SU-DHL-6 (cell line): ENCODE measurements around the gene ATP11A.

Experiments used
- H2AFZ ChIP-seq: fragments of 200-600 bp; sonication (generic); 2 replicates; pipeline ENCODE4 v1.6.1; 2014; ENCODE audit warnings: low read depth, mild to moderate bottlenecking, moderate library complexity, mixed read lengths, antibody characterized with exemption, low read length; ENCODE audit not compliant: severe bottlenecking
- H3F3A ChIP-seq: fragments of 200-600 bp; shearing (Covaris generic); 2 replicates; pipeline ENCODE4 v1.6.0; 2016; ENCODE audit warnings: antibody characterized with exemption, mild to moderate bottlenecking; ENCODE audit not compliant: insufficient read depth
- H3K27ac ChIP-seq: fragments of 200-600 bp; sonication (generic); 2 replicates; pipeline ENCODE4 v1.5.1; 2016; ENCODE audit warnings: low read depth, mild to moderate bottlenecking, low read length, moderate library complexity, mixed read lengths
- H3K27me3 ChIP-seq: fragments of 200-600 bp; sonication (generic), shearing (Covaris generic); 2 replicates; pipeline ENCODE4 v1.6.0; 2014; ENCODE audit warnings: mild to moderate bottlenecking, low read length
- H3K36me3 ChIP-seq: fragments of 200-600 bp; sonication (generic); 2 replicates; pipeline ENCODE4 v1.6.1; 2014; ENCODE audit warnings: mild to moderate bottlenecking, low read length, mixed read lengths
- H3K4me2 ChIP-seq: fragments of 300-600, 200-600 bp; shearing (Covaris generic), sonication (generic); 2 replicates; pipeline ENCODE4 v1.6.0; 2014; ENCODE audit warnings: low read length, low read depth, mild to moderate bottlenecking; ENCODE audit not compliant: poor library complexity, severe bottlenecking
- H3K4me3 ChIP-seq: fragments of 200-600 bp; sonication (generic); 2 replicates; pipeline ENCODE4 v1.5.1; 2014; ENCODE audit warnings: antibody characterized with exemption, low read length, mild to moderate bottlenecking, mixed read lengths; ENCODE audit not compliant: insufficient read depth, poor library complexity, severe bottlenecking
- H3K79me2 ChIP-seq: fragments of 200-600 bp; sonication (generic); 2 replicates; pipeline ENCODE4 v1.6.1; 2014; ENCODE audit warnings: mild to moderate bottlenecking, low read length, moderate library complexity; ENCODE audit not compliant: insufficient read depth
- H3K9ac ChIP-seq: fragments of 200-600 bp; sonication (generic); 2 replicates; pipeline ENCODE4 v1.7.0; 2014; ENCODE audit warnings: mild to moderate bottlenecking, low read length
- H3K9me2 ChIP-seq: fragments of 200-600 bp; sonication (generic); replicated peaks from 2 replicates; pipeline ENCODE4 v1.6.1; 2014; ENCODE audit warnings: low read length; ENCODE audit not compliant: insufficient read depth
- H3K9me3 ChIP-seq: fragments of 200-600 bp; sonication (generic); 2 replicates; pipeline ENCODE4 v1.6.1; 2014; ENCODE audit warnings: low read length, mixed read lengths; ENCODE audit not compliant: insufficient read depth
- H4K20me1 ChIP-seq: fragments of 200-600 bp; sonication (generic); 2 replicates; pipeline ENCODE4 v1.6.1; 2014; ENCODE audit warnings: low read depth, mild to moderate bottlenecking, antibody characterized with exemption, low read length, moderate library complexity, mixed read lengths
- CTCF ChIP-seq: fragments of 200-600 bp; sonication (generic); IDR thresholded peaks from one replicate; pipeline ENCODE4 v1.5.1; 2017; ENCODE audit warnings: antibody characterized with exemption, mild to moderate bottlenecking, low read length, moderate library complexity; ENCODE audit not compliant: insufficient read depth, poor library complexity, severe bottlenecking
- EZH2phosphoT487 ChIP-seq: fragments of 200-600 bp; sonication (generic), shearing (Covaris generic); conservative IDR thresholded peaks from 2 replicates; pipeline ENCODE4 v1.6.1; 2018; ENCODE audit warnings: mild to moderate bottlenecking, antibody characterized with exemption, low read length, moderate library complexity, mixed read lengths

ATP11A gene

GRCh38 chr13:112887151-112887550, 197.3 kb downstream of the ATP11A start:
- H3K36me3 ChIP-seq = no peaks in the 10 kb centered on the region
- no peak overlapping the region for H3K4me3 ChIP-seq
- H3K9ac ChIP-seq = no peak overlapping the region
- H4K20me1 ChIP-seq = no peaks in the 10 kb centered on the region
- no peak overlapping the region for H3K27ac ChIP-seq
- H2AFZ ChIP-seq = no peak overlapping the region
- H3F3A ChIP-seq = peaks cover 7% of the 10 kb centered on the region; the same call in 1 of the 2 replicates
- no peaks in the 10 kb centered on the region for H3K9me3 ChIP-seq
- no peaks in the 10 kb centered on the region for H3K79me2 ChIP-seq
- H3K27me3 ChIP-seq = no peaks in the 10 kb centered on the region
- no peaks in the 10 kb centered on the region for H3K9me2 ChIP-seq
- TF ChIP-seq CTCF (no peak), EZH2phosphoT487 (no peak)
- H3K4me2 ChIP-seq = no peak overlapping the region

GRCh38 chr13:112887557-112887991, 197.7 kb downstream of the ATP11A start:
- H4K20me1 ChIP-seq = no peaks in the 10 kb centered on the region

GRCh38 chr13:112888238-112889111, 198.6 kb downstream of the ATP11A start:
- peaks cover 7% of the 10 kb centered on the region; the same call in 1 of the 2 replicates for H3F3A ChIP-seq
- no peaks in the 10 kb centered on the region for H3K9me2 ChIP-seq
- H2AFZ ChIP-seq = no peak overlapping the region
- H3K27ac ChIP-seq = no peak overlapping the region
- no peaks in the 10 kb centered on the region for H4K20me1 ChIP-seq
- no peak overlapping the region for H3K4me2 ChIP-seq
- no peaks in the 10 kb centered on the region for H3K27me3 ChIP-seq
- no peaks in the 10 kb centered on the region for H3K79me2 ChIP-seq
- H3K9ac ChIP-seq = no peak overlapping the region
- H3K9me3 ChIP-seq = no peaks in the 10 kb centered on the region
- H3K4me3 ChIP-seq = no peak overlapping the region
- TF ChIP-seq CTCF = no peak
- TF ChIP-seq EZH2phosphoT487 = no peak
- H3K36me3 ChIP-seq = no peaks in the 10 kb centered on the region

More at GRCh38 chr13:112887557-112887991, 197.7 kb downstream of the ATP11A start:
- Histone ChIP-seq H3K36me3 (no peaks in the 10 kb centered on the region), H3K27me3 (no peaks in the 10 kb centered on the region), H3K9me2 (no peaks in the 10 kb centered on the region), H3K27ac (no peak overlapping the region), H3F3A (peaks cover 7% of the 10 kb centered on the region; the same call in 1 of the 2 replicates), H3K79me2 (no peaks in the 10 kb centered on the region), H2AFZ (no peak overlapping the region), H3K9ac (no peak overlapping the region), H3K9me3 (no peaks in the 10 kb centered on the region), H3K4me3 (no peak overlapping the region), H3K4me2 (no peak overlapping the region)
- TF ChIP-seq CTCF = no peak
- no peak for TF ChIP-seq EZH2phosphoT487
